ENCODE measurements around the gene CFAP107. TPM values are rescaled to one million over a fixed set of nuclear protein-coding genes. Genes with fewer than 3 reads are reported as not detected.

Gene CFAP107
- total RNA-seq, 4 donors from 2014 or later: not detected

GRCh38 chr1:12770620-12771019 is 24.6 kb downstream of the CFAP107 start:
- TF ChIP-seq CTCF (IDR thresholded peaks at IDR 0.05) (no peak), POLR2A (IDR thresholded peaks at IDR 0.05) (no peak), EP300 (IDR thresholded peaks at IDR 0.05) (no peak)
- no peaks in the 10 kb centered on the region for H3K36me3 ChIP-seq
- no peak for DNase-seq (ENCODE audit: low spot score in 2 of 2)
- H3K9me3 ChIP-seq: peaks cover 0 to 10% (median 0%) of the 10 kb centered on the region in 4 donors
- no peaks in the 10 kb centered on the region for H3K27me3 ChIP-seq
- H3K4me3 ChIP-seq: no peak overlapping the region
- no peaks in the 10 kb centered on the region for H3K4me1 ChIP-seq
- H3K27ac ChIP-seq: no peak overlapping the region
- WGBS, 2 donors: 92 to 100% methylated on average over 1 to 2 of the region's 2 CpGs

- H3K27me3 ChIP-seq: no peaks in the 10 kb centered on the region
- H3K4me3 ChIP-seq: no peak overlapping the region
- no peak overlapping the region for H3K27ac ChIP-seq
- H3K36me3 ChIP-seq: no peaks in the 10 kb centered on the region
- no peaks in the 10 kb centered on the region for H3K4me1 ChIP-seq
- H3K9me3 ChIP-seq: peaks cover 0 to 10% (median 0%) of the 10 kb centered on the region in 4 donors
- DNase-seq (ENCODE audit: low spot score in 2 of 2): no peak
- WGBS, 2 donors: 74 to 75% methylated on average over 5 of the region's 5 CpGs
- no peak for TF ChIP-seq EP300 (IDR thresholded peaks at IDR 0.05)
- TF ChIP-seq POLR2A (IDR thresholded peaks at IDR 0.05): no peak
- no peak for TF ChIP-seq CTCF (IDR thresholded peaks at IDR 0.05)
Measured at GRCh38 chr1:12771186-12771585, 25.2 kb downstream of the CFAP107 start.

- 87 to 88% methylated on average over 5 of the region's 5 CpGs for WGBS, 2 donors
- no peaks in the 10 kb centered on the region for H3K27me3 ChIP-seq
Measured at GRCh38 chr1:12772520-12772919, 26.5 kb downstream of the CFAP107 start.

GRCh38 chr1:12773438-12773837 is 27.4 kb downstream of the CFAP107 start, which contains the start of gene PRAMEF12:
Gene PRAMEF12, plus strand, starts transcription at chr1:12773738. Its CDS starts 1,130 bp downstream, at chr1:12774868.
- H3K27me3 ChIP-seq: no peaks in the 10 kb centered on the region
- no peak within 1 kb of the TSS for H3K27ac ChIP-seq
- WGBS, 2 donors: 88 to 97% methylated on average over 5 of the region's 5 CpGs
- no peaks in the 10 kb centered on the region for H3K4me1 ChIP-seq
- no peaks in the 10 kb centered on the region for H3K36me3 ChIP-seq
- TF ChIP-seq POLR2A (IDR thresholded peaks at IDR 0.05): no peak
- TF ChIP-seq EP300 (IDR thresholded peaks at IDR 0.05): no peak
- no peak for TF ChIP-seq CTCF (IDR thresholded peaks at IDR 0.05)
- H3K4me3 ChIP-seq: no peak within 1 kb of the TSS
- no peak for DNase-seq (ENCODE audit: low spot score in 2 of 2)
- peaks cover 0 to 10% (median 0%) of the 10 kb centered on the region in 4 donors for H3K9me3 ChIP-seq

More at GRCh38 chr1:12772520-12772919, 26.5 kb downstream of the CFAP107 start:
- Histone ChIP-seq H3K4me3 (no peak overlapping the region), H3K27ac (no peak overlapping the region), H3K36me3 (no peaks in the 10 kb centered on the region), H3K4me1 (no peaks in the 10 kb centered on the region), H3K9me3 (peaks cover 0 to 10% (median 0%) of the 10 kb centered on the region in 4 donors)
- TF ChIP-seq CTCF (IDR thresholded peaks at IDR 0.05) (no peak), POLR2A (IDR thresholded peaks at IDR 0.05) (no peak), EP300 (IDR thresholded peaks at IDR 0.05) (no peak)
- DNase-seq (ENCODE audit: low spot score in 2 of 2): no peak

- no peaks in the 10 kb centered on the region for H3K36me3 ChIP-seq
- no peak overlapping the region for H3K27ac ChIP-seq
- H3K9me3 ChIP-seq: peaks cover 0 to 10% (median 0%) of the 10 kb centered on the region in 4 donors
- WGBS, 2 donors: 89 to 97% methylated on average over 5 of the region's 5 CpGs
- no peak overlapping the region for H3K4me3 ChIP-seq
- H3K4me1 ChIP-seq: no peaks in the 10 kb centered on the region
- H3K27me3 ChIP-seq: no peaks in the 10 kb centered on the region
- DNase-seq (ENCODE audit: low spot score in 2 of 2): no peak
- TF ChIP-seq CTCF (IDR thresholded peaks at IDR 0.05): no peak
- no peak for TF ChIP-seq POLR2A (IDR thresholded peaks at IDR 0.05)
- TF ChIP-seq EP300 (IDR thresholded peaks at IDR 0.05): no peak
Measured at GRCh38 chr1:12774801-12775345, 28.9 kb downstream of the CFAP107 start.

Data from tibial nerve (tissue), 4 donors.